Hematopoietic multipotent progenitor cell treated with erythropoietin and hydrocortisone succinate and interleukin-3 and kit ligand, for 6 days (in vitro differentiated cells): ENCODE measurements around the gene ESAM.

Experiments used
- DNase-seq: peaks from one replicate; pipeline ENCODE4 v3.0.0-alpha.2; 2015

The ESAM gene

GRCh38 chr11:124727474-124727873, 34.6 kb downstream of the ESAM start:
- DNase-seq = no peak

- DNase-seq = no peak
Observed at GRCh38 chr11:124725719-124726105, 36.4 kb downstream of the ESAM start.

GRCh38 chr11:124724979-124725718, 36.9 kb downstream of the ESAM start:
- DNase-seq = no peak

- DNase-seq = no peak
Observed at GRCh38 chr11:124722176-124722575, 39.9 kb downstream of the ESAM start.

GRCh38 chr11:124719534-124719933, 42.6 kb downstream of the ESAM start:
- no peak for DNase-seq

- no peak for DNase-seq
Observed at GRCh38 chr11:124718801-124719200, 43.3 kb downstream of the ESAM start.

GRCh38 chr11:124717786-124718651, 44.1 kb downstream of the ESAM start:
- peak; percentile 35 for DNase-seq

GRCh38 chr11:124717421-124717785, 44.7 kb downstream of the ESAM start:
- DNase-seq = no peak

GRCh38 chr11:124716591-124716990, 45.5 kb downstream of the ESAM start:
- peak; percentile 44 for DNase-seq

- DNase-seq = no peak
Observed at GRCh38 chr11:124712392-124712791, 49.7 kb downstream of the ESAM start.

GRCh38 chr11:124707829-124708228, 54.3 kb downstream of the ESAM start:
- DNase-seq = no peak
